HAP-1 (cell line): ENCODE results near the gene SETD2.
"Not testable (repeated sequence)": the region's sequence is repeated elsewhere in the genome, so short reads cannot be mapped to it uniquely, and the experiment has no call there.

Experiments used
- DNase-seq, 2 experiments: peaks; one replicate each; pipeline ENCODE4 v3.0.0-alpha.2; 2016 to 2020; ENCODE audit warnings: low spot score in 2 of 2
- H3K27me3 ChIP-seq: fragments of 250-450 bp; sonication (Bioruptor Pico); 2 replicates; pipeline ENCODE4 v1.5.1; 2020; ENCODE audit warnings: low read depth, mild to moderate bottlenecking, moderate library complexity
- H3K36me3 ChIP-seq: fragments of 250-450 bp; sonication (Bioruptor Pico); replicated peaks from 2 replicates; pipeline ENCODE4 v1.5.1; 2020; ENCODE audit warnings: mild to moderate bottlenecking
- H3K4me1 ChIP-seq: fragments of 250-450 bp; sonication (Bioruptor Pico); 2 replicates; pipeline ENCODE4 v1.5.1; 2020; ENCODE audit warnings: mild to moderate bottlenecking
- H3K4me3 ChIP-seq: fragments of 250-450 bp; sonication (Bioruptor Pico); 2 replicates; pipeline ENCODE4 v1.5.1; 2020; ENCODE audit warnings: mild to moderate bottlenecking, moderate library complexity
- H3K9me3 ChIP-seq: fragments of 250-450 bp; sonication (Bioruptor Pico); 2 replicates; pipeline ENCODE4 v1.5.1; 2020; ENCODE audit warnings: mild to moderate bottlenecking, moderate library complexity
- in situ Hi-C: fragments of 300-500 bp; cut with MboI; formaldehyde crosslinking; loops from 3 replicates; pipeline ENCODE4 v1.14.3; 2020; ENCODE audit warnings: low sequenced_read_pairs, inconsistent platforms, mixed read lengths

SETD2 gene

DNA sequence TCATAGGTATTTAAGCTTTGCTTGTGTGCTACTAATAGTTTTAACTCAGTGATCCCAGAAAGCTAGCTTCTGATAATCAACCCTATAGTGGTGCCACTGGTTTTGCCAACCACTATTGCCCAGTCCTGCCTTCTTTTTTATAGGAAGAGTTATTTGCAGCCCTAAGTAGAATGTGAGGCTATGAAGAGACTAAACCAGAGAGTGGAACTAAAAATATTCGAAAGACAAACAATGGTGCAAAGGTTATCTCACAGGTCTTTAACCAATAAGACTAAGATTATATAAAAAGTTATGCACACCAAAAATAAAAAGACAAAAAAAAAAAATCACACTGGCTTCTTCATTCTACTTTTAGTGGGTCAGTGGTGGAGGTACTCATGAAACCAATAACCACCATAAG, 98.9 kb downstream of the SETD2 start:
- H3K4me3 ChIP-seq = no peak overlapping the region
- H3K4me1 ChIP-seq = 0 out of 2 replicates have a peak, but pooled peaks cover 3% of the 10 kb centered on the region
- no peak for DNase-seq
- no peaks in the 10 kb centered on the region for H3K27me3 ChIP-seq
- H3K36me3 ChIP-seq = peaks cover 19% of the 10 kb centered on the region
- in situ Hi-C loops = no loop called here
- no peaks in the 10 kb centered on the region for H3K9me3 ChIP-seq

DNA sequence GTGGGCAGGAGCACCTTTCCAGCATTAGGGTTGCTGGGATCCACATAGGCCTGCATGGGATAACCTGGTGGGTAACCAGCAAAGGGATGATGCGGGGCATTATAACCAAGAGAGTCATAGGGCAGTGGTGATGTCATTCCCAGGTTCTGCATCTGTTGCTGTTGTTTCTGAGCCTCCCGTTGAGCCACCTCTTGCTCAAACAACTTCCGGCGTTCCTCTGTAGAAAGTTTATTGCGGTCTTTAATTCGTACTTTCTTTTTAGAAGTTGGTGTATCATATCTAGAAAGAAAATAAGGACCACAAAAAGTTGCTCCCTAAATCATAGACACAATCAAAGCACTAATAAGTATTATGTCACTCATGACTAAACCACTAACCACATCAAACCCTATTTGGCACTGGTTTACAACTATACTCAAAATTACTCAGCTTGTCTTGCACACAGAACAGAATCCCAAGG, 106.7 kb downstream of the SETD2 start:
- Histone ChIP-seq H3K4me3 (no peak overlapping the region), H3K36me3 (peaks cover 24% of the 10 kb centered on the region), H3K4me1 (no peaks in the 10 kb centered on the region; the same call in 1 of the 2 replicates), H3K27me3 (no peaks in the 10 kb centered on the region), H3K9me3 (no peaks in the 10 kb centered on the region)
- in situ Hi-C loops = no loop called here
- no peak for DNase-seq

DNA sequence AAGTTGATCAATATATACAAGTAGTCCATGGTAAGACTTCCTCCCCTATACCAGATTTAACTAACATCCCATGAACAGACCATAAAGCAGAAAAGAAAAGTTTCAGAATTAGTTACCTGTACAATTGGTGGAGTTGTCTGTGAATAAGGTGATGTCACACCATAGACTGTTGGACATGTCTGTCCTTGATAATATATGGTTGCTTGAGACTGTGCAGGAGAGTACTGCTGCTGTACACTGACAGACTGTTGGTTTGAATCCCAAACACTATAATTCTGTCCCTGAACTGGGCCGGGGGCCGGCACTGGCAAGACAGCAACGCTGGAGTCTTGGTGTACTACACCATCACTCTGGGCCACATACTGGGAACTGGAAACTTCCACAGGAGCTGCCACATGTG, 107.2 kb downstream of the SETD2 start:
- DNase-seq = no peak
- in situ Hi-C loops = no loop called here

DNA sequence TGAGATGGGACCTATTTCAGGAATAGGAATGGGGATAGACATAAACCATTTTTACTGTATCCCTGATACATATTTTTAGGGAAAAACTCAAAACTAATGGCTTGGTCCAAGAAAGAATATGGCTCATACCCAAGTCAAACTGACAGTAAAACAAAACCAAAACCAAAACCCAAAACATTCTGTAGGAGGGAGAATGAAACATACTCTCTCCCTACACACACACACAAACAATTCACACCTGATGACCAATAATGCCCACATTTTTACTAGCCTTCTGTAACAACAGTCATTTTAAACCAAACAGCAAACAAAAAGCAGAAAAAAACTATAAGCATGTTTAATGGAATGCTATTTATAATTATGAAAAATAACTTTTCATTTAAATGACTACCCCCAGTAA, 109.5 kb downstream of the SETD2 start:
- no peaks in the 10 kb centered on the region for H3K9me3 ChIP-seq
- in situ Hi-C loops = no loop called here
- peaks cover 24% of the 10 kb centered on the region for H3K36me3 ChIP-seq
- H3K4me1 ChIP-seq = no peaks in the 10 kb centered on the region; the same call in 1 of the 2 replicates
- no peak overlapping the region for H3K4me3 ChIP-seq
- H3K27me3 ChIP-seq = no peaks in the 10 kb centered on the region
- DNase-seq = no peak

More for the DNA sequence above, 107.2 kb downstream of the SETD2 start:
- Histone ChIP-seq H3K36me3 (peaks cover 24% of the 10 kb centered on the region), H3K9me3 (no peaks in the 10 kb centered on the region), H3K27me3 (no peaks in the 10 kb centered on the region), H3K4me3 (no peak overlapping the region), H3K4me1 (no peaks in the 10 kb centered on the region; the same call in 1 of the 2 replicates)

DNA sequence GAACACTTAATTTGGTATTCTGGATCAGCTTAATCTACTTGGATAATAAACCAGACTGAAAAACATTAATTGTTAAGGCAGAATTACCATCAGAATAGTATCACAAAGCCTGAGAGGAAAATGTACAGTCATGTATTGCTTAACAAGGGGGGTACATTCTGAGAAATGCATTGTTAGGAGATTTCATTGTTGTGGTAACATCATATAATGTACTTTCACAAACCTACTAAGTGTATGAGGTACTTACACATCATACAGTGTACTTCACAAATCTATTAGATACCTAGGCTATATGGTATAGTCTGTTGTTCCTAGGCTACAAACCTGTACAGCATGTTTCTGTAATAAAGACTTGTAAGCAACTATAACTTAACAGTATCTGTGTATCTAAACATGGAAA, 116.2 kb downstream of the SETD2 start:
- H3K36me3 ChIP-seq = peaks cover 9% of the 10 kb centered on the region
- in situ Hi-C loops = no loop called here

DNA sequence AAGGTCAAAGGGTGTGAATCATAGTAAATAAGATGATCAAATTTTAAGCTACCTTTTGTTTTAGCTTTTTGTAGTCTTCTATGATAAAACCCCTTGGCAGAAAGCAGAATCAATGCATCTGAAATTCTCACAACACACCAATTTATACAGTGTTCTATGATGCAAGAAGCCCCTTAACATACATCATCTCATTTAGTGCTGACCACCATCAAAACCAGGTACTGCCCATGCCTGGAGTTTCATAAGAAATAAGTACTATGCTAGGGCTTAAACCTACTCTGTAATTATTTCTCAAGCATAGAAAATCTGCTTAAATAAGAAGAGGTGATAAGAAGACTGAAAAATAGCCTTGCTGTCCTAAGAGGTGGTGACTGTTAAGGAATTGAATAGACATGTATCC, 116.8 kb downstream of the SETD2 start:
- H3K36me3 ChIP-seq = peaks cover 12% of the 10 kb centered on the region
- peaks cover 20% of the 10 kb centered on the region for H3K4me1 ChIP-seq
- no peaks in the 10 kb centered on the region for H3K27me3 ChIP-seq
- H3K4me3 ChIP-seq = no peak overlapping the region
- DNase-seq = no peak
- in situ Hi-C loops = no loop called here
- H3K9me3 ChIP-seq = no peaks in the 10 kb centered on the region

More for the DNA sequence above, 116.2 kb downstream of the SETD2 start:
- Histone ChIP-seq H3K4me1 (peaks cover 16% of the 10 kb centered on the region), H3K9me3 (no peaks in the 10 kb centered on the region), H3K27me3 (no peaks in the 10 kb centered on the region), H3K4me3 (no peak overlapping the region)
- peak in 1 of 2 experiments; percentile 91 for DNase-seq

DNA sequence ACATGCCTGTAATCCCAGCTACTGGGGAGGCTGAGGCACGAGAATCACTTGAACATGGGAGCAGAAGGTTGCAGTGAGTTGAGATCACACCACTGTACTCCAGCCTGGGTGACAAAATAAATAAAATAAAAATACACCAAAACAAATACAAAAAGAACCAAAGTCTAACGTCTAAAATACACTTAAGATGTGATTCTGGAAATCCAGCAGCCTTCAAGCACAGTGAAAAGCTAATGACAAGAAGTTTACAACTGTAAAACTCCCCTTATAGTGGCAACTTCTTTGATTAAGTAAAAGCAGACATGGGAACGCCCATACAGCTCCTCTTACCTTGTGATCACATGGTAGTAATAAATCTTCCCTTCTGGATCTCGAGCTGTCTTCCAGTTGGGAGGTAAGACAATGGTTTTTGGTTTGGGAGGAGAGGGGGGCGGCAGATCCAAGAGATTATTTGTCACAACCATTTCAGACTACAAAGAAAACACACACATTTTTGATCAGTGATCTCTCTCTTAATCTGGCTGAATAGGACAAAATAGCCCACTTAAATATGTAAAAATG, 121.6 kb downstream of the SETD2 start:
- Histone ChIP-seq H3K4me3 (no peak overlapping the region), H3K4me1 (peaks cover 12% of the 10 kb centered on the region), H3K36me3 (peaks cover 39% of the 10 kb centered on the region), H3K9me3 (no peaks in the 10 kb centered on the region), H3K27me3 (no peaks in the 10 kb centered on the region)
- DNase-seq = peak in 1 of 2 experiments; percentile 31
- in situ Hi-C loops = no loop called here

DNA sequence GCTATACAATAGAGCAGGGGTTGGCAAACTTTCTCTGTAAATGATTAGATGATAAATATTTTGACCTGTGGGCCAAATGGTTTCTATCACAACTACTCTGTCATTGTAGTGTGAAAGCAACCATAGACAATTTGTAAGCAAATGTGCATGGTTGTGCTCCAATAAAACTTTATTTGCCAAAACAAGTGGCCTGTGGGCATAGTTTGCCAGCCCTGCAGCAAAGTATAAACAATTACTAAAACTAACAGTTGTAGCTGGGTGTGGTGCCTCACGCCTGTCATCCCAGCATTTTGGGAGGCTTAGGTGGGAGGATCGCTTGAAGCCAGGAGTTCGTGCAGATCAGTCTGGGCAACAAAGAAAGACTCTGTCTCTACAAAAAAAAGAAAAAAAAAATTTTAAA, 122.8 kb downstream of the SETD2 start:
- Histone ChIP-seq H3K4me1 (peaks cover 8% of the 10 kb centered on the region), H3K9me3 (no peaks in the 10 kb centered on the region), H3K27me3 (no peaks in the 10 kb centered on the region), H3K4me3 (no peak overlapping the region), H3K36me3 (peaks cover 40% of the 10 kb centered on the region)
- in situ Hi-C loops = no loop called here
- DNase-seq = no peak

DNA sequence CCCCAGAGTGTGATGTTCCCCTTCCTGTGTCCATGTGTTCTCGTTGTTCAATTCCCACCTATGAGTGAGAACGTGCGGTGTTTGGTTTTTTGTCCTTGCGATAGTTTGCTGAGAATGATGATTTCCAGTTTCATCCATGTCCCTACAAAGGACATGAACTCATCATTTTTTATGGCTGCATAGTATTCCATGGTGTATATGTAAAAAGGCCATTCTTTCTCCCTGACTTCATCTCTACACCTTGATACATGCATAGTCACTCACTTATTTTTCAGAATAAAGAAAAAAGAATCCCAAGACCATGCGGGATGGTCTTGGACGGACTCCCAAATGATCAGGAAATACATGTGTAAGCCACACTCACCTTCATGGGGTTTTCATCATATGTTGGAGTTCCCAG, 126.6 kb downstream of the SETD2 start:
- peaks cover 15% of the 10 kb centered on the region for H3K4me1 ChIP-seq
- in situ Hi-C loops, H3K4me3 ChIP-seq, H3K27me3 ChIP-seq, H3K9me3 ChIP-seq, DNase-seq: not testable (repeated sequence)
- H3K36me3 ChIP-seq = peaks cover 46% of the 10 kb centered on the region

DNA sequence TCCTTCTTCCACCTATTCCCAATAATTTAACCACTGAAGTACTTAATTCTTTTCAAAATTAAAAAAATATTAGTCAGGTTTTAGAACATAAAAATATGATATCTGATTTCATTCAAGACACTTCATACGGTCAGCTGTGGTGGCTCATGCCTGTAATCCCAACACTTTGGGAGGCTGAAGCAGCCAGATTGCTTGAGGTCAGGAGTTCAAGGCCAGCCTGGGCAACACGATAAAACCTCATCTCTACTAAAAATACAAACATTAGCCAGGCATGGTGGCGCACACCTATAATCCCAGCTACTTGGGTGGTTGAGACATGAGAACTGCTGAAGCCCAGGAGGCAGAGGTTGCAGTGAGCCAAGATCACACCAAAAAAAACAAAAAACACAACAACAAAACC, 127.8 kb downstream of the SETD2 start:
- Histone ChIP-seq H3K4me1 (peaks cover 13% of the 10 kb centered on the region), H3K4me3 (no peak overlapping the region), H3K9me3 (no peaks in the 10 kb centered on the region), H3K27me3 (no peaks in the 10 kb centered on the region), H3K36me3 (peaks cover 38% of the 10 kb centered on the region)
- in situ Hi-C loops = no loop called here
- no peak for DNase-seq

DNA sequence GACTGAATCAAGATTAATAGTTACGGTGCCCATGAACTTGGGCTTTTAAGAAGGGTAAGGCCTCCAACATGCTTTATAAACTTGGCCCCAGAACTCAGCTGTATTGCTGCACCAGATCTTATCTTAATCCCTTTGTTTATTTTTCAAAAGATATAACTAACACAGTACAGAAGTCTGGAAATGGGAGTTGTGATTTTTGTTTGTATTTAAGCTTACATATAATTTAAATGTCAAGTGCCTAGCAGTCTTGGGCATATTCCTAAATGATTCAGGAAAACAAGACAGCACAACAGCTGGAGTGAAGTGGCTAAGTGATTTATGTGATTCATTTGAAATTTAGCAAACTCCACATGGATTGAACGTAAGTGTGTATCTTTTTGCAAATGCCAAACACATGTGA, 128.3 kb downstream of the SETD2 start:
- no peaks in the 10 kb centered on the region for H3K9me3 ChIP-seq
- peak in 1 of 2 experiments; percentile 70 for DNase-seq
- H3K36me3 ChIP-seq = peaks cover 33% of the 10 kb centered on the region
- no peak overlapping the region for H3K4me3 ChIP-seq
- H3K27me3 ChIP-seq = no peaks in the 10 kb centered on the region
- H3K4me1 ChIP-seq = peaks cover 13% of the 10 kb centered on the region
- in situ Hi-C loops = no loop called here

DNA sequence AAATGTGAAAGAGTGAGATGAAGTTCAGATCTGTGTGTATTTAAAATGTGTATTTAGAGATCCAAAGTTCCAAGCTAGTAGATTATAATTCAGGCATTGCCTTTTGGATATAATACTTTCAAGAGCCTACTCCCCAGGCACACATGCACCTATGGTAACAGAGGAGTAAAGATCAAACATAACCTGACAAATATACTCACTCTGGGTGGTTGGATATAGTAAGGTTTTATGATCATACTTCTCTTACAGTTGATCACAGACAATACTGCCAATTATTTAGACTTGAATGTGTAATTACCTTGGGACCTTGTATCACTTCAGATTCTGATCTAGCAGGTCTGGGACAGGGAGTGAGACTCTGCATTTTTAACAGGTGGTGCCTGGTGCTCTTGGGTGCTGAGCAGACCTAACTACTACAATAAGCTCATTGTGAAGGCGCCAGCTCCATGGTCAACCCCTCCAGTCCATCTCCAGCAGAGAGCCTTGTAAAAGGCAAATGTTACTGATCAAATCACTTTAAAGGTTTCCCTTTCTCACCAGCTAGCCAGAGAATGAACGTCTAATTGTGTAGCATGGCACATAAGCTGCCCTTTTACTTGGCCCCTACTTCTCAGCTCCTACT, 128.9 kb downstream of the SETD2 start:
- no peaks in the 10 kb centered on the region for H3K27me3 ChIP-seq
- in situ Hi-C loops = no loop called here
- H3K36me3 ChIP-seq = peaks cover 28% of the 10 kb centered on the region
- peaks cover 13% of the 10 kb centered on the region for H3K4me1 ChIP-seq
- H3K4me3 ChIP-seq = no peak overlapping the region
- H3K9me3 ChIP-seq = no peaks in the 10 kb centered on the region
- no peak for DNase-seq

DNA sequence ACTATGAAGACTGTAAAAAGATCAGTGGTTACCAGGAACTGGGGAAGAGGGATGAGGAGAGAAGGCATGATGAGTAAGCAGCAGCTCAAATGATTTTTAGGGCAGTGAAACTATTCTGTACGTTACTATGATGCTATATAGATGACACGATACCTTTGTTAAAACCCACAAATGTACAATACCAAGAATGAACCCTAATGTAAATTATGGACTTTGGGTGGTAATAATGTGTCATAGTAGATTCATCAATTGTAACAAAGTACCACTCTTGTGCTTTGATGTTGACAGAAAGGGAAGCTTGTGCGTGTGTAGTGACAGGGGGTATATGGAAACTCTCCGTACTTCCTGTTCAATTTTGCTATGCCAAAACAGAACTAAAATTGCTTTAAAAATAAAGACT, 132.9 kb downstream of the SETD2 start:
- Histone ChIP-seq H3K36me3 (peaks cover 15% of the 10 kb centered on the region), H3K4me1 (peaks cover 10% of the 10 kb centered on the region)
- H3K9me3 ChIP-seq, in situ Hi-C loops, DNase-seq, H3K27me3 ChIP-seq, H3K4me3 ChIP-seq: not testable (repeated sequence)

DNA sequence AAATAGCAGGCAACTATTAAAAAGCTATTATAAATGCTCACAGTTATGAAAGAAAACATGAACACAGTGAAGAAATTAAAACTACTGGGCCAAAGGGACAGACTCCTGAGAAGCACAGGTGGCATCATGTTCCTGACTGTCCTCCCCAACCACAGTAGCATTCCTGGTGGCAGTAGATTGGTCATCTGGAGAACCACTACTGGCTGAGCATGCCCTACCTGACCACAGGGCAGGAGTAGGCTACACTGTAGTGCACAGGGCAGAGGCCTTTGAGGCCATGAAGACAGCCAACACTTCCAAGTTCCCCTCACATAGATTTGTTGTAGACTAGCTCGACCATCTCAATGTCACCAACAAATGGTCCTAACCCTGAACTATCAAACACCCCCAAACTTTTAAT, 135.2 kb downstream of the SETD2 start:
- no peak overlapping the region for H3K4me3 ChIP-seq
- DNase-seq = no peak
- no peaks in the 10 kb centered on the region for H3K4me1 ChIP-seq

More for the DNA sequence above, 135.2 kb downstream of the SETD2 start:
- in situ Hi-C loops = no loop called here
- H3K36me3 ChIP-seq = peaks cover 2% of the 10 kb centered on the region; the same call in 1 of the 2 replicates
- H3K27me3 ChIP-seq = no peaks in the 10 kb centered on the region
- H3K9me3 ChIP-seq = no peaks in the 10 kb centered on the region
